K562 (cell line): ENCODE measurements around the gene EFCAB5. TPM values are rescaled to one million over a fixed set of nuclear protein-coding genes. Genes with fewer than 3 reads are reported as not detected.

ENCODE experiments used
- BCOR ChIP-seq: fragments of 450-650 bp; IDR thresholded peaks from 2 replicates; pipeline ENCODE4 v1.6.1; 2016
- BRCA1 ChIP-seq, 2 experiments: fragments of 450-650 bp in 1 of 2; sonication (generic) in 1 of 2; formaldehyde crosslinking in 1 of 2; IDR thresholded peaks; 2 replicates each; pipeline versions ENCODE4 v1.5.0 to v1.6.1; 2017 to 2020; ENCODE audit warnings: mild to moderate bottlenecking in 1 of 2, missing genetic modification reagents in 1 of 2
- CEBPG ChIP-seq, 3 experiments: fragments of 200-800 bp in 1 of 3; sonication (Bioruptor generic) in 1 of 3; sonication (generic) in 1 of 3; formaldehyde crosslinking in 1 of 3; IDR thresholded peaks in 2 of 3; conservative IDR thresholded peaks in 1 of 3; 2 replicates each; pipeline versions ENCODE4 v1.6.1 to v1.8.0; 2016 to 2022; ENCODE audit warnings: missing compliant biosample characterization in 2 of 3, missing genetic modification characterization in 2 of 3, mild to moderate bottlenecking in 1 of 3, missing genetic modification reagents in 1 of 3
- EHMT2 ChIP-seq: fragments of 450-650 bp; IDR thresholded peaks from 2 replicates; pipeline ENCODE4 v1.6.1; 2018; ENCODE audit warnings: antibody characterized with exemption
- ESRRB ChIP-seq: fragments of 250-450 bp; sonication (Bioruptor Pico); IDR thresholded peaks from 2 replicates; pipeline ENCODE4 v1.5.0; 2020; ENCODE audit warnings: mild to moderate bottlenecking, moderate library complexity, borderline replicate concordance
- GABPB1 ChIP-seq: sonication (generic); formaldehyde crosslinking; IDR thresholded peaks from 2 replicates; pipeline ENCODE4 v1.8.0; 2022; ENCODE audit warnings: mild to moderate bottlenecking, missing genetic modification reagents
- HNRNPK ChIP-seq: fragments of 200-400 bp; formaldehyde crosslinking; IDR thresholded peaks from one replicate; pipeline ENCODE4 v1.6.1; 2018; ENCODE audit warnings: mild to moderate bottlenecking, low read depth, low read length; ENCODE audit not compliant: poor library complexity, severe bottlenecking
- IFI16 ChIP-seq: fragments of 250-450 bp; sonication (Bioruptor Pico); IDR thresholded peaks from 2 replicates; pipeline ENCODE4 v2.1.2; 2022; ENCODE audit warnings: mild to moderate bottlenecking, inconsistent platforms
- JUNB ChIP-seq: fragments of 450-650 bp; formaldehyde crosslinking; conservative IDR thresholded peaks from 2 replicates; pipeline ENCODE4 v1.4.0; 2020; ENCODE audit warnings: mild to moderate bottlenecking
- JUND ChIP-seq, 2 experiments: IDR thresholded peaks; 2 replicates in 1 of 2; 3 replicates in 1 of 2; pipeline ENCODE4 v1.6.1; 2011; ENCODE audit warnings: borderline replicate concordance in 2 of 2, low read depth in 2 of 2, low read length in 2 of 2, improper control_type of control experiment in 1 of 2, missing biosample characterization in 1 of 2, missing genetic modification characterization in 1 of 2, missing genetic modification reagents in 1 of 2
- MAFG ChIP-seq: fragments of 450-650 bp; conservative IDR thresholded peaks from 2 replicates; pipeline ENCODE4 v1.6.1; 2016; ENCODE audit warnings: missing genetic modification characterization, missing compliant biosample characterization
- MEIS2 ChIP-seq: fragments of 450-650 bp; IDR thresholded peaks from 2 replicates; pipeline ENCODE4 v1.6.1; 2014; ENCODE audit warnings: mild to moderate bottlenecking; ENCODE audit not compliant: partially characterized antibody
- POU5F1 ChIP-seq: fragments of 150-350 bp; IDR thresholded peaks from 2 replicates; pipeline ENCODE4 v1.6.1; 2014; ENCODE audit warnings: borderline replicate concordance, low read length, low read depth, mild to moderate bottlenecking; ENCODE audit not compliant: partially characterized antibody
- SNRNP70 ChIP-seq: fragments of 200-400 bp; formaldehyde crosslinking; optimal IDR thresholded peaks from 2 replicates; pipeline ENCODE3; 2017; ENCODE audit warnings: low read depth, low read length
- TEAD1 ChIP-seq, 2 experiments: fragments of 450-650 bp in 1 of 2; sonication (generic) in 1 of 2; formaldehyde crosslinking; IDR thresholded peaks; 2 replicates each; pipeline versions ENCODE4 v1.4.0 to v1.8.0; 2020 to 2022; ENCODE audit warnings: mild to moderate bottlenecking in 2 of 2, missing genetic modification reagents in 1 of 2
- TEAD4 ChIP-seq, 2 experiments: sonication (generic) in 1 of 2; formaldehyde crosslinking in 1 of 2; IDR thresholded peaks; 2 replicates each; pipeline versions ENCODE4 v1.6.1 to v1.8.0; 2012 to 2022; ENCODE audit warnings: borderline replicate concordance in 1 of 2, inconsistent platforms in 1 of 2, low read length in 1 of 2, mild to moderate bottlenecking in 1 of 2, missing genetic modification reagents in 1 of 2
- ZBED1 ChIP-seq: IDR thresholded peaks from 2 replicates; pipeline ENCODE4 v1.6.1; 2014
- ZEB2 ChIP-seq: fragments of 450-650 bp; IDR thresholded peaks from 2 replicates; pipeline ENCODE4 v1.6.1; 2016
- ZNF695 ChIP-seq: fragments of 450-650 bp; formaldehyde crosslinking; IDR thresholded peaks from 2 replicates; pipeline ENCODE4 v1.4.0; 2020; ENCODE audit warnings: mild to moderate bottlenecking, moderate library complexity
- polyA plus RNA-seq, 8 experiments: library from polyadenylated mRNA; depleted of rRNA in 4 of 8; stranded (reverse) in 5 of 8; unstranded in 3 of 8; fragments of >200 nt; fragmentation: Nextera tagmentation in 2 of 8; fragmentation: Illumina TruSeq in 1 of 8; extraction: Ambion mirVana in 2 of 8; extraction: Trizol in 1 of 8; gene quantifications; 2 replicates each; pipeline versions ENCODE4 v1.2.1 to v1.2.3, GENCODE V29; 2011 to 2014; ENCODE audit warnings: inconsistent platforms in 1 of 8, missing spikeins in 1 of 8
- total RNA-seq, 7 experiments: library from RNA; depleted of rRNA in 6 of 7; stranded (reverse); fragments of >200 nt in 6 of 7; fragmentation: Illumina TruSeq in 2 of 7; extraction: Trizol in 2 of 7; gene quantifications; 2 replicates each; pipeline versions ENCODE4 v1.2.1 to v1.2.3, GENCODE V29; 2011 to 2021; ENCODE audit warnings: low replicate concordance in 1 of 7
- TF ChIP-seq, protein P1 (sequence below): fragments of 250-450 bp; sonication (Bioruptor Pico); IDR thresholded peaks from 2 replicates; pipeline ENCODE4 v1.5.0; 2021
- TF ChIP-seq, protein P2 (sequence below): fragments of 200-800 bp; sonication (Bioruptor generic); IDR thresholded peaks from 2 replicates; pipeline ENCODE4 v1.6.1; 2017; ENCODE audit warnings: missing genetic modification characterization, missing compliant biosample characterization
- TF ChIP-seq, protein P3 (sequence below): fragments of 200-800 bp; sonication (Bioruptor generic); IDR thresholded peaks from 2 replicates; pipeline ENCODE4 v1.6.1; 2017; ENCODE audit warnings: missing genetic modification characterization, missing compliant biosample characterization
- TF ChIP-seq, protein P4 (sequence below): fragments of 250-450 bp; sonication (Bioruptor Pico); IDR thresholded peaks from 2 replicates; pipeline ENCODE4 v1.8.0; 2021; ENCODE audit warnings: borderline replicate concordance, mild to moderate bottlenecking, moderate library complexity; ENCODE audit not compliant: poor library complexity, severe bottlenecking

Gene EFCAB5
- total and polyA plus RNA-seq, 9 of the 15 experiments (the other 6 are each of a cell fraction or from before 2014, with no cell fraction given), result 0.06 to 0.11 TPM; not detected in 7

DNA sequence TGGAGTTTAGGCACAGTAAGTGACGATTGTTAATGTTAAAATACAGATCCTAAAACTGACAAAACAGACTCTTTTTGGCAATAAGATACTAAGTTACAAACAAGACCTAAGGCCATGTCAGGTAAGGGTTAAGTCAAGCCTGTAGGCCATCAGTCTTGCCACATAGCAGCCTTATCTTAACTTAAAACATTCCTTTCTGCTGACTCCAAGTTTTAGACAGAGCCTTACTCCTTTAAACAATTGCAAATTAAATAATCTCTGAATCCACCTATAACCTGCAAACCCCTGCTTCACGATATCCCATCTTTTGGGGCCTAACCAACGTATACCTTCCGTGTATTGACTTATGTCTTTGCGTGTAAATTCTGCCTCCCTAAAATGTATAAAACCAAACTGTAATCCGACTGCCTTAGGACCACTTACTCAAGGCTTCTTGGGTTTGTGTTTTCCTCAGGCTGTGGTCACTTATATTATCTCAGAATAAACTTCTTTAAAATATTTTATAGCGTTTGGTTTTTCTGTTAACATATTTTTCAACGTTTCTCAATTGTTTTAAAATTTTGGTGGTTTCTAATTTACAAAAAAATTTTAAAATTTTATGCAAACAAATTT, 64.4 kb downstream of the EFCAB5 start (continued):
- TF ChIP-seq, protein P1, sequence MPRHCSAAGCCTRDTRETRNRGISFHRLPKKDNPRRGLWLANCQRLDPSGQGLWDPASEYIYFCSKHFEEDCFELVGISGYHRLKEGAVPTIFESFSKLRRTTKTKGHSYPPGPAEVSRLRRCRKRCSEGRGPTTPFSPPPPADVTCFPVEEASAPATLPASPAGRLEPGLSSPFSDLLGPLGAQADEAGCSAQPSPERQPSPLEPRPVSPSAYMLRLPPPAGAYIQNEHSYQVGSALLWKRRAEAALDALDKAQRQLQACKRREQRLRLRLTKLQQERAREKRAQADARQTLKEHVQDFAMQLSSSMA, result no peak
- TF ChIP-seq JUNB (CRISPR knock-in tag) (no peak), SNRNP70 (no peak), GABPB1 (CRISPR knock-in tag) (no peak), BCOR (no peak), ZNF695 (CRISPR knock-in tag) (no peak), EHMT2 (peak; percentile 76), CEBPG (CRISPR knock-in tag; IDR thresholded peaks at IDR 0.05) (no peak), CEBPG (tag; conservative IDR thresholded peaks at IDR 0.05 in 1 of 2, IDR thresholded peaks at IDR 0.05 in 1 of 2) (0 out of 4 replicates have a peak, but pooled peaks of 1 of the 2 experiments have one; percentile 28), POU5F1 (no peak), TEAD1 (CRISPR knock-in tag; IDR thresholded peaks at IDR 0.05) (peak in 1 of 2 experiments; percentile 65; a peak in 1 of 4 replicates), HNRNPK (no peak), MAFG (tag) (peak; percentile 71), JUND (IDR thresholded peaks at IDR 0.05; ENCODE audit: borderline replicate concordance, low read depth, low read length) (peak; percentile 21; the same call in 1 of the 2 replicates), JUND (tag; IDR thresholded peaks at IDR 0.05; ENCODE audit: borderline replicate concordance, low read depth, low read length) (peak; percentile 56; the same call in 2 of the 3 replicates), MEIS2 (peak; percentile 66), TEAD4 (IDR thresholded peaks at IDR 0.05; ENCODE audit: low read length) (peak; percentile 51), TEAD4 (CRISPR knock-in tag; IDR thresholded peaks at IDR 0.05; ENCODE audit: borderline replicate concordance) (no peak), ESRRB (CRISPR knock-in tag) (no peak), ZBED1 (no peak), ZEB2 (no peak), IFI16 (CRISPR knock-in tag) (no peak), BRCA1 (IDR thresholded peaks at IDR 0.05) (no peak), BRCA1 (CRISPR knock-in tag; IDR thresholded peaks at IDR 0.05) (no peak)
- TF ChIP-seq, protein P2, sequence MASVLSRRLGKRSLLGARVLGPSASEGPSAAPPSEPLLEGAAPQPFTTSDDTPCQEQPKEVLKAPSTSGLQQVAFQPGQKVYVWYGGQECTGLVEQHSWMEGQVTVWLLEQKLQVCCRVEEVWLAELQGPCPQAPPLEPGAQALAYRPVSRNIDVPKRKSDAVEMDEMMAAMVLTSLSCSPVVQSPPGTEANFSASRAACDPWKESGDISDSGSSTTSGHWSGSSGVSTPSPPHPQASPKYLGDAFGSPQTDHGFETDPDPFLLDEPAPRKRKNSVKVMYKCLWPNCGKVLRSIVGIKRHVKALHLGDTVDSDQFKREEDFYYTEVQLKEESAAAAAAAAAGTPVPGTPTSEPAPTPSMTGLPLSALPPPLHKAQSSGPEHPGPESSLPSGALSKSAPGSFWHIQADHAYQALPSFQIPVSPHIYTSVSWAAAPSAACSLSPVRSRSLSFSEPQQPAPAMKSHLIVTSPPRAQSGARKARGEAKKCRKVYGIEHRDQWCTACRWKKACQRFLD (CRISPR knock-in tag), result no peak
- TF ChIP-seq, protein P3, sequence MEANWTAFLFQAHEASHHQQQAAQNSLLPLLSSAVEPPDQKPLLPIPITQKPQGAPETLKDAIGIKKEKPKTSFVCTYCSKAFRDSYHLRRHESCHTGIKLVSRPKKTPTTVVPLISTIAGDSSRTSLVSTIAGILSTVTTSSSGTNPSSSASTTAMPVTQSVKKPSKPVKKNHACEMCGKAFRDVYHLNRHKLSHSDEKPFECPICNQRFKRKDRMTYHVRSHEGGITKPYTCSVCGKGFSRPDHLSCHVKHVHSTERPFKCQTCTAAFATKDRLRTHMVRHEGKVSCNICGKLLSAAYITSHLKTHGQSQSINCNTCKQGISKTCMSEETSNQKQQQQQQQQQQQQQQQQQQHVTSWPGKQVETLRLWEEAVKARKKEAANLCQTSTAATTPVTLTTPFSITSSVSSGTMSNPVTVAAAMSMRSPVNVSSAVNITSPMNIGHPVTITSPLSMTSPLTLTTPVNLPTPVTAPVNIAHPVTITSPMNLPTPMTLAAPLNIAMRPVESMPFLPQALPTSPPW (CRISPR knock-in tag), result no peak
- TF ChIP-seq, protein P4, sequence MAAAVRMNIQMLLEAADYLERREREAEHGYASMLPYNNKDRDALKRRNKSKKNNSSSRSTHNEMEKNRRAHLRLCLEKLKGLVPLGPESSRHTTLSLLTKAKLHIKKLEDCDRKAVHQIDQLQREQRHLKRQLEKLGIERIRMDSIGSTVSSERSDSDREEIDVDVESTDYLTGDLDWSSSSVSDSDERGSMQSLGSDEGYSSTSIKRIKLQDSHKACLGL (CRISPR knock-in tag), result no peak
